ENCODE data around the gene USP8. TPM values are rescaled to one million over a fixed set of nuclear protein-coding genes. Genes with fewer than 3 reads are reported as not detected.

Gene USP8
- total and polyA plus RNA-seq, 10 of the 15 experiments (the other 5 are each of a cell fraction or from before 2014, with no cell fraction given): 25.2 to 51.7 (median 36.1) TPM

DNA sequence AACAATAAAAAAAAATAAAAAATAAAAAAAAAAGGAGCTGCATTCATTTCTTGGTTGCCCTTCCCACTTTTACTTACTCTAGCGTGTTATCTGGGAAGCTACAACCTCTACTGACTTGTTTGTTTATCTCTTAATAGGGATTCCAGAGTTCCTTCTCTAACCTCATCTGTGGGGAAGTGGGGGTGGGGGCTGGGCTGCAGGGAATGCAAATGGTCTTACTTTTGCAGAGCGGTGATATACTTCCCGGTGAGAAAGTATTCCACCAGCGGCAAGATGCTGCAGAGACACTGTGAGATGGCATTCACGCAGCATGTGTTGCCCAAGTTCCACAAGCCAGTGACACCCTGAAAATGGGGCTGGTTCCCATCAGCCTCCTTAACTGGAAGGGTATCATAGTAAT lies 120.2 kb downstream of the USP8 start:
- Histone ChIP-seq H3K4me3 (no peak overlapping the region), H3K4me2 (ENCODE audit: control insufficient read depth, insufficient read depth) (no peak overlapping the region), H3K79me2 (ENCODE audit: control insufficient read depth, insufficient read depth, low read length) (no peaks in the 10 kb centered on the region), H3K9me3 (replicated peaks; ENCODE audit: control insufficient read depth, insufficient read depth, low read length) (no peaks in the 10 kb centered on the region), H3K9ac (ENCODE audit: control insufficient read depth, insufficient read depth, low read length) (no peak overlapping the region), H3K27ac (ENCODE audit: control insufficient read depth, insufficient read depth) (no peak overlapping the region), H2AFZ (ENCODE audit: control insufficient read depth, low read depth, low read length) (no peak overlapping the region), H3K36me3 (ENCODE audit: control insufficient read depth in 2 of 2, insufficient read depth in 2 of 2, low read length in 1 of 2) (no peaks in the 10 kb centered on the region), H4K20me1 (ENCODE audit: control insufficient read depth, insufficient read depth) (no peaks in the 10 kb centered on the region), H3K27me3 (replicated peaks in 1 of 2; ENCODE audit: control insufficient read depth in 2 of 2, insufficient read depth in 2 of 2, low read length in 1 of 2) (no peaks in the 10 kb centered on the region), H3K4me1 (ENCODE audit: control insufficient read depth, insufficient read depth, low read length) (peaks cover 7% of the 10 kb centered on the region)
- POLR2A ChIA-PET: interaction anchor here (0.5 to 0.6 kb wide), 2 partner anchors 144 to 262 kb away, joined by 3 to 7 read pairs; no protein-coding TSS in a partner anchor
- FAIRE-seq (no peak), ATAC-seq (no peak), DNase-seq (ENCODE audit: low read depth, low spot score) (no peak)
- CTCF ChIA-PET: interaction anchor here (1.0 kb wide), 1 partner anchor 13 kb away, joined by 5 read pairs; no protein-coding TSS in a partner anchor
- RAD21 ChIA-PET (ENCODE audit: unreplicated experiment): no interaction called here
- intact Hi-C loops (cut with micrococcal nuclease; ENCODE audit: unreplicated experiment): no loop called here
- no peak for TF ChIP-seq ZBTB11 (CRISPR knock-in tag; IDR thresholded peaks at IDR 0.05)
- no TSS peak for BruUV-seq (replicated peaks)
- in situ Hi-C loops (cut with MboI): no loop called here
- WGBS (ENCODE audit: insufficient coverage, insufficient replicate concordance, low lambda C conversion rate, missing lambda C conversion rate): 80% methylated on average over 5 of the region's 5 CpGs
- SMC1A ChIA-PET (ENCODE audit: uncharacterized antibody, unreplicated experiment): no interaction called here

DNA sequence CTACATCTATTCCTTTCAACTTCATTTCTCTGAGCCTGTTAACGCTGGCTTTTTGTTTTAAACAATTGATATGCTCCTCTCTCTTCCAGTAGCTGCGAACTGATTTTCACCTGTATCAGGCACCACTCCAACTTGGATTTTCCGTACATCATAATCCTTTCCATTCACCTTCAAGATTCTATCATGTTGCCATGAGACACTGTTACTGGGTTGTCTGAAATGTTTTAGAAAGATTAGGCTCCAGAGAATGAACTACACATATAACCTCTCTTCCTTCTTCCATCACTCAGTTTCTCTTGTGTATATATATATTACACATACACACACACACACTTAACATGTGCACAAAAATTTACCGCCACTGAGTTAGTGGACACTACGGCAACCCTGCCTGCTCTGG lies 122.4 kb downstream of the USP8 start, which contains the start of gene USP50:
TSS of gene USP50 (minus strand) at position 101 of the 400 bp plus-strand sequence. CDS start 141 bp downstream, outside the sequence.
- no TSS peak for BruUV-seq (replicated peaks)
- in situ Hi-C loops (cut with MboI): no loop called here
- Histone ChIP-seq H3K27ac (ENCODE audit: control insufficient read depth, insufficient read depth) (no peak within 1 kb of the TSS), H2AFZ (ENCODE audit: control insufficient read depth, low read depth, low read length) (no peak within 1 kb of the TSS), H3K36me3 (ENCODE audit: control insufficient read depth in 2 of 2, insufficient read depth in 2 of 2, low read length in 1 of 2) (no peaks in the 10 kb centered on the region), H3K9me3 (replicated peaks; ENCODE audit: control insufficient read depth, insufficient read depth, low read length) (no peaks in the 10 kb centered on the region), H3K4me1 (ENCODE audit: control insufficient read depth, insufficient read depth, low read length) (peaks cover 7% of the 10 kb centered on the region), H3K27me3 (replicated peaks in 1 of 2; ENCODE audit: control insufficient read depth in 2 of 2, insufficient read depth in 2 of 2, low read length in 1 of 2) (no peaks in the 10 kb centered on the region), H3K4me3 (no peak within 1 kb of the TSS), H3K4me2 (ENCODE audit: control insufficient read depth, insufficient read depth) (no peak within 1 kb of the TSS), H3K9ac (ENCODE audit: control insufficient read depth, insufficient read depth, low read length) (no peak within 1 kb of the TSS), H4K20me1 (ENCODE audit: control insufficient read depth, insufficient read depth) (no peaks in the 10 kb centered on the region), H3K79me2 (ENCODE audit: control insufficient read depth, insufficient read depth, low read length) (no peaks in the 10 kb centered on the region)
- ATAC-seq (no peak), FAIRE-seq (no peak), DNase-seq (ENCODE audit: low read depth, low spot score) (no peak)
- WGBS (ENCODE audit: insufficient coverage, insufficient replicate concordance, low lambda C conversion rate, missing lambda C conversion rate): 97% methylated on average over 5 of the region's 5 CpGs
- CTCF ChIA-PET: no interaction called here
- TF ChIP-seq, protein P1, sequence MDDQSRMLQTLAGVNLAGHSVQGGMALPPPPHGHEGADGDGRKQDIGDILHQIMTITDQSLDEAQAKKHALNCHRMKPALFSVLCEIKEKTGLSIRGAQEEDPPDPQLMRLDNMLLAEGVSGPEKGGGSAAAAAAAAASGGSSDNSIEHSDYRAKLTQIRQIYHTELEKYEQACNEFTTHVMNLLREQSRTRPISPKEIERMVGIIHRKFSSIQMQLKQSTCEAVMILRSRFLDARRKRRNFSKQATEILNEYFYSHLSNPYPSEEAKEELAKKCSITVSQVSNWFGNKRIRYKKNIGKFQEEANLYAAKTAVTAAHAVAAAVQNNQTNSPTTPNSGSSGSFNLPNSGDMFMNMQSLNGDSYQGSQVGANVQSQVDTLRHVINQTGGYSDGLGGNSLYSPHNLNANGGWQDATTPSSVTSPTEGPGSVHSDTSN (IDR thresholded peaks at IDR 0.05; ENCODE audit: insufficient replicate concordance, low read depth, low read length): no peak
- TF ChIP-seq PAX8 (IDR thresholded peaks at IDR 0.05): no peak
- intact Hi-C loops (cut with micrococcal nuclease; ENCODE audit: unreplicated experiment): no loop called here
- SMC1A ChIA-PET (ENCODE audit: uncharacterized antibody, unreplicated experiment): interaction anchor here (0.7 to 1.1 kb wide), 3 partner anchors 11 to 328 kb away, joined by 3 read pairs; no protein-coding TSS in a partner anchor
- RAD21 ChIA-PET (ENCODE audit: unreplicated experiment): no interaction called here
- POLR2A ChIA-PET: no interaction called here

Measured in GM12878 (cell line).